GM18498 (cell line): ENCODE data around the gene EMID1.

ENCODE experiments used
- ATAC-seq: cut with Tn5 transposase; IDR thresholded peaks from one replicate; pipeline ENCODE4 v1.9.1; 2021; ENCODE audit warnings: mild to moderate bottlenecking, moderate library complexity; ENCODE audit not compliant: unreplicated experiment

EMID1 gene

GRCh38 chr22:29277927-29278326 is 72.2 kb downstream of the EMID1 start:
- ATAC-seq, result no peak

- ATAC-seq, result no peak
Observed at GRCh38 chr22:29284196-29284595, 78.5 kb downstream of the EMID1 start.

DNA sequence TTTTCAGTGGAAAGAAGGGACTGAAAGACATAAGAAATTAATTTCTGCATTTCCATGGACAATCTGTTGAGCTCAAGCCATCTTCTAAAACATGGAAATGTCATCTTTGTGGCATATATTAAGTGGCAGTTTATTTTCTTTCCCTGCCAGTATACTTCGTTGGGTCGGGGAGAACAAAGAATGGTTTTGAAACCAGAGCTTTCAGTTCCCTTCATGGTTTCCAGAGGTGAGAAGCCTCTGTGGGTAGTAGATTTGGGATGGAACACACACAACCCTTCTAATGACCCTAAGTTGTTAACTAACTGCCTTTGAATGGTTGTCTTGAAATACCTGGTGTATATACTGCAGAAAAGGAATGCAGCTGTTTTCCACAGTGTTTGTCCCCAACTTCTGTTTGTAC is 83.1 kb downstream of the EMID1 start:
- no peak for ATAC-seq

DNA sequence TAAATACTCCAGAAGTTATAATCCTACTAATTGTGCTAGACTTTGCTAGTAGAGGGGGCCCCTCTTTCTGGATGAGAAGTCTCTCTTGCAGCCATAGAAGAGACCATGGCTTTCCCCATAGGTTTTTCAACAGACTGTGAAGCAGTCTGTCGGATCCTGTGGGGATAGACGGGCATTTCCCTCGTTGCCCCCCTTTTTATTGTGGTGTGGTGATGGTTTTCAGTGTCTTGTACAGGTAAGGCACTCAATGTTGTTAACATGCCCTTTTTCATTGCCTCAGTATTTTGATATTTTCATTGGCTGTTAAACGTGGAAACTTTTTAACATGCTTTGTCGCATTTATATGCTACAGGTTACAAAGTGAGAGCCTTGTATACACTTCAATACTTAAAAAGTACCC is 84.4 kb downstream of the EMID1 start:
- ATAC-seq, result no peak

DNA sequence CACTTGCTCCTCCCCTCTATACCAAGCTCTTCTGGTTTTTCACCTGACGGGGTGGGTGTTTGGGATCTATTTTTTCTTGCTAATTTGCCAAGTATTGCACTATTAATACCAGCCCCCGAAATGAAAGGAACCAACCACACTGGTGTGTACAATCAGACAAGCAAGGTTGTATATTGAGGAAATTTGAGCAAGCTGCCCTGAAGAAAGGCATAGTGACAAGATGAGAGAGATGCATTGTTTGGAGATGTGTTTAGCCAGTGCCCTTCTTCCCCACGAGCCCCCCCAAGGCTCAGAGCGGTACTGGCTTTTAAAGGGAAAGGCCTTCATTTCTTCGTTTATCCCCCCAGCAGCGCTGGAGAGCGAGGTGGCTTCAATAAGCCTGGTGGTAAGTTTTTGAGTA is 85.5 kb downstream of the EMID1 start:
- ATAC-seq, result no peak

DNA sequence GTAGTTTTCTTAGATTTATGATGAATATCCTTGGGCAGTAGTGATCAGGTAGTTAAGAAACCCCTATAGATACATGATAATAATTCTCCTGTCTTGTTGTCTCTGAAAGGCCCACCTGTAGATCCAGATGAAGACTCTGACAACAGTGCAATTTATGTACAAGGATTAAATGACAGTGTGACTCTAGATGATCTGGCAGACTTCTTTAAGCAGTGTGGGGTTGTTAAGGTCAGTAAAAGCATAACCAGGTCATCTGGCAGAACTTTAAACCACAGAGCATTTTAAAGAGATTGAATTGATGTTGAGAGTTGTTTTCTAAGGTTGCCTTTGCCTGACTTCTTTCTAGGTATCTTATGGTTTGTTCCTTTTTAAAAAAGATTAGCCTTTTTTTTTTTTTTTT is 86.7 kb downstream of the EMID1 start:
- no peak for ATAC-seq

- no peak for ATAC-seq
Observed at GRCh38 chr22:29298641-29299040, 92.9 kb downstream of the EMID1 start.

GRCh38 chr22:29299136-29299900 is 93.6 kb downstream of the EMID1 start:
- no peak for ATAC-seq

GRCh38 chr22:29300467-29300806 is 94.7 kb downstream of the EMID1 start:
- ATAC-seq, result no peak

DNA sequence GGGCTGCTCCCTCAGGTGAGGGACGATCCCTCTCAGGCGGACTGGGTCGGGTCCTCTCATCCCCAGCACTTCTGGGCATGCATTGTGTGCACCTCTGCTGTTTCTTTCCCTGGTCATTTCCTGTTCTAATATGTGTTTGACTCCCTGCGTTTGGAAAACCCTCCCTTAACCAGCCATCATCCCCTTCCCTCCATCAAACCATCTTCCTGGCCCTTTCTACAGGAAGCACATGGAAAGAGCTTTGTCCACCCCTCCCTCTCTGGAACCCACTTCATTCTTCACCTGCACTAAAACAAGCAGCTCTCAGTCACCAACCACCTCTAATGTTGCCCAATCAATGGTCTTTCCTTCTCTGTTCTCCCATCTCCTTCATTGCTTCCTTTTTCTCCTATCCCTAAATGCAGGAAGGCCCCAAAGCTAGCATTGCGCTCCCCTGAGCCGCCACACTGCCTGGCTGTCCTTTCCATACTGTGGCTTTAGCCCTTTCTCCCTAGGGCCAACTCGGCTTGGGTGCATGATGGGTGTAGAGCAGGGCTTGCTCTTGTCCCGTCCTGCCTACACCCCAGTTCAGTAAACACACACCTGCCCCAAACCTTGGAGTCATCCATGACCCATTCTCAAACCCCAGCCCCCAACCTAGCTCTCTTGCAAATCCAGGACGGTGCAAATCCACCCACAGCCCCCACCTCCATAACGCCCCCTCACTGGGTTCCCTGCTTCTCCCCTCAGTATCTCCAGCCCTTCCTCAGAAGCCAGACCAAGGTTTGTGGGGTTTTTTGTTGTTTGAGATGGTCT is 95.3 kb downstream of the EMID1 start:
- no peak for ATAC-seq

- ATAC-seq, result no peak
Observed at GRCh38 chr22:29301716-29302401, 96.2 kb downstream of the EMID1 start.

DNA sequence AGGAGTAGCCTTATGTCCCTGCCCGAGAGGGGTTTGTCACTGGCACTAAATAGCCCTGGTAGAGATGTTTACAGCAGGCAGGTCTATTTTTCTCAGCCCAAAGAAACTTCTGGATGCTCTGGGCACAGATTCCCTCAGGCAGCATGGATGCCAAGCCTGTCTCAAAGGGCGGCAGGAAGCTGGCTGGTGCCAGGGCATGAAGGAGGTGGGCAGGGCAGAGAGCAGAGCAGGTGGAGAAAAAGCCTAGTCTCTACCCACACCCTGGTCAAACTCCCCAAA is 96.6 kb downstream of the EMID1 start:
- ATAC-seq, result no peak

- ATAC-seq, result no peak
Observed at GRCh38 chr22:29302681-29303465, 97.2 kb downstream of the EMID1 start.

GRCh38 chr22:29305836-29306174 is 100.1 kb downstream of the EMID1 start:
- ATAC-seq, result no peak

- no peak for ATAC-seq
Observed at GRCh38 chr22:29306175-29306834, 100.6 kb downstream of the EMID1 start, which contains the start of gene GAS2L1. Gene GAS2L1 (plus strand): TSS chr22:29306650. CDS start chr22:29308106, 1,456 bp downstream.

- no peak for ATAC-seq
Observed at GRCh38 chr22:29306835-29307595, 101.3 kb downstream of the EMID1 start.

DNA sequence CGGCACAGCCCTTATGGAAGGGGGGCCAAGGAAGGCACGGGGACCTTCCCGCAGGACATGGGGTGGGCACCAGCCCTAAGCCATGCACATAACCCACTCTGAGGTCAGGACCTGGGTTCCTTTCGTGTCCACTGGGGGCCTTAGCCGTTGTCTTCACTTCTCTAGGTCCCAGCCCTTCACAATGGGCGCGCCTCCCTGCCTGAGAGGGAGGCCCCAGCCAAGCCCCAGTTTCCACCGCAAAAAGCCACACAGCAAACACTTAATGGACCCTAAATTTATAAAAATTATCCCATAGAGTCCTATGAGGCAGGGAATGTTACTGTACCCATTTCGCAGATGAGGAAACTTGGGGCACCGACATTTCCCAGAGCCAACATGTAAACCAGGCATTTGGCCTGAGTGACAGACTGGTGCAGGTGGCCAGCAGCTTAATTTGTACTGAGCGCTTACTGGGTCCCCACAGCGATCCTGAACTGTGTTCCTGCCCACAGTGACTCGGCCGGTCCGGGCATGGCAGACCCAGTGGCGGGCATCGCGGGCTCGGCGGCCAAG is 102.0 kb downstream of the EMID1 start:
- ATAC-seq, result no peak

GRCh38 chr22:29308148-29308790 is 102.6 kb downstream of the EMID1 start:
- ATAC-seq, result no peak

DNA sequence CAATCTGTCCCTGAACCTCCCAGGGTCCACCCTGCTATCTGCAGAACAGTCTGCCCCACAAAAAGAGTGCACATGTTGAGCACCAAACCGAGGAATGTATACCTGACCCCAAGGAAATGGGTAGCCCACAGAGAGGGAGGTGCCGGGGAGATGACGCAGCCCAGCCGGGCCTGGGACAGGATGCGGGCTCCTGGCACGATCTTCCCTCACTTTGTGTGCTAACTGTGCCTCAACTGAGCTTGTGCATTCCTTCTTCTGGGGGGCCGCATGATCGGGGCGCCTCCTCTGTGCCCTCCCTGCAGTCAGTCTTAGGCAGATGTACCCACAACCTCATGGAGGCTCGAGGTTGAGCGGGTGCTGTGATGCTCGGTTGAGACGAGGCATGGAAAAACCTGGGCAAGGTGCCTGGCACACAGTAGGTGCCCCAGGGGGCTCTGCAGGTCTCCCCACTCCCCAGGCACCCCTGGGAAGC is 103.1 kb downstream of the EMID1 start:
- no peak for ATAC-seq
